Measurements from ENCODE around the gene DCAF8L1.

GRCh38 chrX:27966955-27967354 is 14.3 kb downstream of the DCAF8L1 start:
- TF ChIP-seq CTCF (IDR thresholded peaks at IDR 0.05), result no peak
- no peak for TF ChIP-seq CHD2 (IDR thresholded peaks at IDR 0.05; ENCODE audit: low read length, partially characterized antibody)
- no peak for TF ChIP-seq RFX5 (IDR thresholded peaks at IDR 0.05; ENCODE audit: low read length)
- no peak for TF ChIP-seq POLR2AphosphoS5 (IDR thresholded peaks at IDR 0.05; ENCODE audit: low read depth, low read length)
- no peak for TF ChIP-seq ELF1 (IDR thresholded peaks at IDR 0.05)
- no peak for TF ChIP-seq EZH2phosphoT487 (IDR thresholded peaks at IDR 0.05; ENCODE audit: borderline replicate concordance, low read depth)
- no peak for TF ChIP-seq RAD21 (IDR thresholded peaks at IDR 0.05; ENCODE audit: low read length)
- TF ChIP-seq MAX (IDR thresholded peaks at IDR 0.05; ENCODE audit: low read depth), result no peak
- TF ChIP-seq RCOR1 (IDR thresholded peaks at IDR 0.05; ENCODE audit: low read length), result no peak
- no peak for TF ChIP-seq MEF2A (IDR thresholded peaks at IDR 0.05; ENCODE audit: borderline replicate concordance, low read depth)
- TF ChIP-seq, protein P1, sequence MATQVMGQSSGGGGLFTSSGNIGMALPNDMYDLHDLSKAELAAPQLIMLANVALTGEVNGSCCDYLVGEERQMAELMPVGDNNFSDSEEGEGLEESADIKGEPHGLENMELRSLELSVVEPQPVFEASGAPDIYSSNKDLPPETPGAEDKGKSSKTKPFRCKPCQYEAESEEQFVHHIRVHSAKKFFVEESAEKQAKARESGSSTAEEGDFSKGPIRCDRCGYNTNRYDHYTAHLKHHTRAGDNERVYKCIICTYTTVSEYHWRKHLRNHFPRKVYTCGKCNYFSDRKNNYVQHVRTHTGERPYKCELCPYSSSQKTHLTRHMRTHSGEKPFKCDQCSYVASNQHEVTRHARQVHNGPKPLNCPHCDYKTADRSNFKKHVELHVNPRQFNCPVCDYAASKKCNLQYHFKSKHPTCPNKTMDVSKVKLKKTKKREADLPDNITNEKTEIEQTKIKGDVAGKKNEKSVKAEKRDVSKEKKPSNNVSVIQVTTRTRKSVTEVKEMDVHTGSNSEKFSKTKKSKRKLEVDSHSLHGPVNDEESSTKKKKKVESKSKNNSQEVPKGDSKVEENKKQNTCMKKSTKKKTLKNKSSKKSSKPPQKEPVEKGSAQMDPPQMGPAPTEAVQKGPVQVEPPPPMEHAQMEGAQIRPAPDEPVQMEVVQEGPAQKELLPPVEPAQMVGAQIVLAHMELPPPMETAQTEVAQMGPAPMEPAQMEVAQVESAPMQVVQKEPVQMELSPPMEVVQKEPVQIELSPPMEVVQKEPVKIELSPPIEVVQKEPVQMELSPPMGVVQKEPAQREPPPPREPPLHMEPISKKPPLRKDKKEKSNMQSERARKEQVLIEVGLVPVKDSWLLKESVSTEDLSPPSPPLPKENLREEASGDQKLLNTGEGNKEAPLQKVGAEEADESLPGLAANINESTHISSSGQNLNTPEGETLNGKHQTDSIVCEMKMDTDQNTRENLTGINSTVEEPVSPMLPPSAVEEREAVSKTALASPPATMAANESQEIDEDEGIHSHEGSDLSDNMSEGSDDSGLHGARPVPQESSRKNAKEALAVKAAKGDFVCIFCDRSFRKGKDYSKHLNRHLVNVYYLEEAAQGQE (IDR thresholded peaks at IDR 0.05; ENCODE audit: low read depth, low read length), result no peak
- TF ChIP-seq RXRA (IDR thresholded peaks at IDR 0.05; ENCODE audit: borderline replicate concordance, low read depth), result no peak
- TF ChIP-seq MXI1 (IDR thresholded peaks at IDR 0.05; ENCODE audit: low read depth, low read length), result no peak
- TF ChIP-seq YY1 (IDR thresholded peaks at IDR 0.05; ENCODE audit: low read depth), result no peak

Measured in SK-N-SH (cell line).